Mucosa of gallbladder (tissue), 1 donor: ENCODE data around the gene MBNL2. TPM values are rescaled to one million over a fixed set of nuclear protein-coding genes. Genes with fewer than 3 reads are reported as not detected.

Experiments used
- DNase-seq: peaks from one replicate; pipeline ENCODE4 v3.0.0-alpha.2; 2020; ENCODE audit warnings: low spot score
- total RNA-seq: library from RNA; stranded (reverse); gene quantifications from one replicate; pipeline ENCODE4 v1.2.1, GENCODE V29; 2021
- donor health status: DM: no; HTN: no; CAD: no.

MBNL2 gene
- total RNA-seq, 1 donor from 2014 or later, result 74.7 TPM

GRCh38 chr13:97381189-97381588, 159.1 kb downstream of the MBNL2 start:
- DNase-seq, result no peak

GRCh38 chr13:97382276-97382675, 160.1 kb downstream of the MBNL2 start:
- no peak for DNase-seq

DNA sequence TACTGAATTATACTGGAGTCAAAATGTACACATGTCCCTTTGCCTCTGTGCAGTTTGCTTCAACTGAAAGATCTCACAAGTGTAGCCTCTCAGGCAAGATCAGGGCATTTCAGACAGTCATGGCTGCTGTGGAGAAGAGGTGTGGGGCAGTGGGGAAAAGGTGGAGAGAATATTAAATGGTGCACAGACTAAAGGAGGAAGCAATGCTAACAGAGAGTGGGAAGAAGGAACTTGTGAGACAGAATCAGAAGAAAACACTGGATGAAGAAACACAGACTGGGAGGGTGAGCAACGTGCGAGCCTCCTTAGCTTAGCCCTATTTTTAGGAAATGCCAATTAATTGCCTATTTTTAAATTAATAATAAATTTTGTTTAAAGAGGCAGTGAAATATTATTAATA, 162.2 kb downstream of the MBNL2 start:
- DNase-seq, result no peak

GRCh38 chr13:97385146-97385545, 163.0 kb downstream of the MBNL2 start:
- DNase-seq, result no peak

DNA sequence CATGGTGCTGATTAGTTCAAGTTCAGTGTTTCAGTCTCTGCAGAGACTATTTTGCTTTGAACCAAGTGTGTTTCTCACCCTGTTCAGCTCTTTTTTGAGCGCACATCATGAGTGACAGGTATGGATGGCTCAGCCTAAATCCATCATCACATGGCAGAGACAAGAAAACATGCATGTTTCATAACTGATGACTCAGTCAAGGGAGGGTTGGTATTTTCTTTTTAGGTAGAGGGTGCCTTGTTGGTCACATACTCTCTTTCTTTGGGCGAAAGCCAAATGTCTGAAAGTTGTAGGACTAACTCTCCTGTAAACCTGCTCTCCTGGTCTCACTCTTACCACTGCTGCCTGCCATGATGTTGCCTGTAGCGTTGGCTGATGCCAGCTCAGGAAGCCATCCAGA, 163.7 kb downstream of the MBNL2 start:
- DNase-seq, result no peak

GRCh38 chr13:97386801-97387484, 164.8 kb downstream of the MBNL2 start:
- no peak for DNase-seq

GRCh38 chr13:97387485-97387839, 165.3 kb downstream of the MBNL2 start:
- DNase-seq, result no peak

GRCh38 chr13:97387890-97388289, 165.8 kb downstream of the MBNL2 start:
- DNase-seq, result no peak

- no peak for DNase-seq
Measured at GRCh38 chr13:97388373-97388772, 166.2 kb downstream of the MBNL2 start.

DNA sequence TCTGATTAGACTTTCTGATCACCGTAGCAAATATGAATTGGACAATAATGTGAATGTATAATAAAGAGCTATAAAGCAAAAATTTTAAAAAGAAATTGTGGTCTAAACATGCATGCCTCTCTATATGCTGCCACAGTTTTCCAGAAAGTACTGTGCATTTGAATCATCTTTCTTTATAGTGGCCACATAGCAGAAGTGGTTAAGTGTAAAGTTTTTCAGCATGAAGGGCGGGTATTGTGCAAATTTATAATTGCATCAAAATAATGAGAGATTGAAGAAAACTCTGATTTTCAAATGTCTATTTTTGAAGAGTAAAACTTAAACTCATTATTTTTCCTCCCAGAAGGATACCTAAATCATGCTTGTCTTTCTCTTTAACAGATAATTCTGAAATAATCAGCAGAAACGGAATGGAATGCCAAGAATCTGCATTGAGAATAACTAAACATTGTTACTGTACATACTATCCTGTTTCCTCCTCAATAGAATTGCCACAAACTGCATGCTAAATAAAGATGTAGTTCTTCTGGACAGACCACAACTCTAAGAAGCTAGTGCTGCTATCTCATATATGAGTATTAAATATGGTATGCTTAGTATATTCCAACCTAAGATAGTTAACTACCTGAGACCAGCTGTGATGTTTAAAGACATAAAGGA, 168.9 kb downstream of the MBNL2 start:
- DNase-seq, result no peak

- DNase-seq, result no peak
Measured at GRCh38 chr13:97392020-97392419, 169.9 kb downstream of the MBNL2 start.

- DNase-seq, result no peak
Measured at GRCh38 chr13:97394542-97394941, 172.4 kb downstream of the MBNL2 start.

- no peak for DNase-seq
Measured at GRCh38 chr13:97395447-97396136, 173.5 kb downstream of the MBNL2 start.

DNA sequence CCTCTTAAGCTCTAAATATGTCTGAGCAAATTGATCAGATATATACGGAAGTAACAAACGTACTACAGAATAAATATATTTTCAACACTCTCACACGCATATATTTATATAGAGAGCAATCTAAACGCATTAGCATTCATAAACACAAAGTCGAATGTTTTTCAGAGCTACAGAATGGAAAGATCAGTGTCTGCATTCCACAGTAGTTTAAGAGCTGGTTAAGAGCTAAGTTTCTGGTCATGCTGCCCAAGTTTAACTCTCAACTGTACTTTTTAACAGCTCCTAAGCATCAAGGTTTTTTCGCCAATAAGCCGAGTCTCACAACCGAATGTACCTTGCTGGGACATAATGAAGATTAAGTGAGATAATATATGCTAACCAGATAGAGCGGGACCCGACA, 175.1 kb downstream of the MBNL2 start:
- no peak for DNase-seq

DNA sequence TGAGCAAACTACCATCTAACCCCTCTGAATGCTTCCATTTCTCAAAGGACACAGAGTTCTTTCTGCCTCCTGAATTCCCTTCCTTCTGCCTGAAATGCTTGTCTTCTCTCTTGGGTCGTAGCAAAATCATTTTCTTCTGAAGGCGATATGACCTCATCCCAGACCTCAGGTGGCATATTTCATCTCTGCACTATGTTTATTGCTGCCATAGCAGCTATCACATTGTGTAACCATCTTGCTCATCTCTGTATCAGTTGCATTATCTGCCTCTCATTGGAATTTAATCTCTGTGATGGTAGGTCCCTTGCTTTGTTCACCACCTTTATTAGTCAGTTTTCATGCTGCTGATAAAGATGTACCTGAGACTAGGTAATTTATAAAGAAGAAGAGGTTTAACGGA, 179.3 kb downstream of the MBNL2 start:
- DNase-seq, result no peak

GRCh38 chr13:97403893-97404750, 182.0 kb downstream of the MBNL2 start:
- DNase-seq, result no peak

GRCh38 chr13:97407540-97407939, 185.4 kb downstream of the MBNL2 start:
- no peak for DNase-seq

DNA sequence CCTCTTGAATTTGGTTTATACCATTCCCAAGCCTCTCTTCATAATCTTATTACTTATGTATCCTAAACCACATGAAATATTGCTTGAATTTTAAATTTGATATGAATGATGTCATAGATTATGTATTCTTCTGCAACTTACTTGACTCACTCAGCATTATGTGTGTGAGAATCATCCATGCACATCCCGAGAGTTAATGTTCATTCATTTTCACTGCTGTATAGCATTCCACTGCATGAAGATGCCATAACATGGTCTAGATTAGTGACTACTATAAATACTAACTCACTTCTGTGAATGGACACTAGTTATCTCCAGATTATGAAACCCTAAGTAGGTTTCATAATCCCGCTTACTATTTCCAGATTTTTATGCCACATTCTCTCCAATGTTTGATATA, 186.8 kb downstream of the MBNL2 start:
- no peak for DNase-seq

DNA sequence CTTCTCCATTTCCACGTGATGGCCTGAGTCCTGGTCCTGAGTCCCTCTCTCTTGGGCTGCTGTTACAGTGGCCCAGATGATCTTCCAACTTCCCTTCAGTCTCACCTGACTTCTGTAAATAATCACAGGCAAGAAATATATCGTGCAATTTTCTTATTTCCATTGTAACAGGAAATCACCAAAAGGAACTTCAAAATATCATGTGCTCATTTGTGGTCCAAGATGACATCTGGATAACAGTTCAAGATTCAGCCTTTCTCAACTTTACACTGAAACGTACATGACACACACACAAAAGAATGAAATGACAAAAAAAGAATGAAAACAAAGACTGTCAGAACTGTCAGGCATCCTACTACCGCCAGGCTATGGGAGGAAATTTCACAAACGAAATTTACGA, 189.9 kb downstream of the MBNL2 start:
- no peak for DNase-seq

- no peak for DNase-seq
Measured at GRCh38 chr13:97413694-97414093, 191.6 kb downstream of the MBNL2 start.

- no peak for DNase-seq
Measured at GRCh38 chr13:97414392-97414791, 192.3 kb downstream of the MBNL2 start.

DNA sequence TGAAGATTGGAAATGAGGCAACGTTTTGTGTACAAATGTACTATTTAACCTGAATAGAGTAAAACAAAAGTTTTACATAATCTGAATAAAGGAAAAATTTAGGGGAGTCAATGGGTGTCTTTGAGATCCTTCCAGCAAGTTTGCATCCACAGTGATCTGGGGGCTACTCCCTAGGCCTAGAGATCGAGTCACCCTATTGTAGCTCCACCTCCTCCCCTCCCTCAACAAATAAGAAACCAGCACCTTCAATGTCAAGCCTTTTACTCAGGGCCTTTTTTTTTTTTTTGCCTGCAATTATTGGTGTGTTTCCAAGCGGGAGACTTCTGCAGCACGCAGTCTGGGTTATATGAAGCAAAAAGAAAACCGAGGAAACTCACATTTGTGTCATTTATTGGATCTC, 195.6 kb downstream of the MBNL2 start:
- DNase-seq, result no peak
